DMS 273 treated with DMSO at 0.1 percent for 48 hours (cell line): Measurements from ENCODE around the gene PPP1R7.
"Not testable (repeated sequence)": the region's sequence is repeated elsewhere in the genome, so short reads cannot be mapped to it uniquely, and the experiment has no call there.

Source experiments
- DNase-seq: peaks from one replicate; lab custom pipeline; 2025; lab: John Stamatoyannopoulos, UW

PPP1R7 gene

GRCh38 chr2:241193271-241193670 lies 43.0 kb downstream of the PPP1R7 start:
- DNase-seq, result no peak

- DNase-seq, result no peak
Measured at GRCh38 chr2:241194811-241195210, 44.5 kb downstream of the PPP1R7 start.

- DNase-seq, result no peak
Measured at GRCh38 chr2:241195506-241196130, 45.4 kb downstream of the PPP1R7 start.

- DNase-seq, result not testable (repeated sequence)
Measured at GRCh38 chr2:241197246-241197645, 47.0 kb downstream of the PPP1R7 start.

- DNase-seq, result no peak
Measured at GRCh38 chr2:241197947-241198346, 47.7 kb downstream of the PPP1R7 start.

- DNase-seq, result no peak
Measured at GRCh38 chr2:241198381-241199279, 48.4 kb downstream of the PPP1R7 start.

GRCh38 chr2:241199286-241199685 lies 49.0 kb downstream of the PPP1R7 start:
- no peak for DNase-seq

GRCh38 chr2:241199897-241200821 lies 49.9 kb downstream of the PPP1R7 start:
- DNase-seq, result no peak

- no peak for DNase-seq
Measured at GRCh38 chr2:241200822-241201395, 50.6 kb downstream of the PPP1R7 start.

GRCh38 chr2:241201445-241202267 lies 51.4 kb downstream of the PPP1R7 start:
- no peak for DNase-seq

GRCh38 chr2:241202268-241202585 lies 52.0 kb downstream of the PPP1R7 start:
- DNase-seq, result no peak

GRCh38 chr2:241202681-241203080 lies 52.4 kb downstream of the PPP1R7 start:
- DNase-seq, result no peak

GRCh38 chr2:241203218-241204009 lies 53.1 kb downstream of the PPP1R7 start:
- DNase-seq, result no peak

- DNase-seq, result no peak
Measured at GRCh38 chr2:241204010-241204384, 53.7 kb downstream of the PPP1R7 start.

- DNase-seq, result no peak
Measured at GRCh38 chr2:241204490-241204889, 54.2 kb downstream of the PPP1R7 start.

GRCh38 chr2:241205086-241205485 lies 54.8 kb downstream of the PPP1R7 start:
- no peak for DNase-seq

- DNase-seq, result no peak
Measured at GRCh38 chr2:241207151-241207550, 56.9 kb downstream of the PPP1R7 start.

- DNase-seq, result no peak
Measured at GRCh38 chr2:241207641-241208040, 57.4 kb downstream of the PPP1R7 start.

GRCh38 chr2:241208058-241208457 lies 57.8 kb downstream of the PPP1R7 start:
- no peak for DNase-seq

- no peak for DNase-seq
Measured at GRCh38 chr2:241209271-241209670, 59.0 kb downstream of the PPP1R7 start.
